MM.1S (cell line): ENCODE measurements around the gene ZNF619.

Experiments used
- CTCF ChIP-seq: fragments of 300-600 bp; sonication (generic); IDR thresholded peaks from 2 replicates; pipeline ENCODE4 v1.5.1; 2016; ENCODE audit warnings: antibody characterized with exemption, low read length, mixed read lengths
- EZH2phosphoT487 ChIP-seq: fragments of 300-600 bp; sonication (generic); IDR thresholded peaks from 2 replicates; pipeline ENCODE4 v1.6.1; 2018; ENCODE audit warnings: antibody characterized with exemption, low read length

- no peak for TF ChIP-seq CTCF
- no peak for TF ChIP-seq EZH2phosphoT487
Measured at GRCh38 chr3:40487172-40487571, 10.2 kb downstream of the ZNF619 start.
